ENCODE measurements around the gene SLC6A11. TPM values are rescaled to one million over a fixed set of nuclear protein-coding genes. Genes with fewer than 3 reads are reported as not detected.

Gene SLC6A11
- total RNA-seq, 1 donor from 2014 or later, result not detected

DNA sequence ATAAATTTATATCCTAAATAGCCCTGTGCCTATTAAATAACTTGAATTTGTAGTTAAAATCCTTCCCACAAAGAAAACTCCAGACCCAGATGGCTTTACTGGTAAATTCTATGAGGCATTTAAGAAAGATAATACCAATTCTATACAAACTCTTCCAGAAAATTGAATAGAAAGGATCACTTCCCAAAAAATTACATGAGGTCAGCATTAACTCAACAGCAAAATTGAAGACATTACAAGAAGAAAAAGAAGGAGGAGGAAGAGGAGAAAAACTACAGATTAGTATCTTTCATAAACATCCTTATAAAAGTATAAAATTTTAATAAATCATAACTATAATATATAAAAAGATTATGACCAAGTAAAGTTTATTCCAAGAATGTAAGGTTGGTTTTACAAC lies 29.4 kb upstream of the SLC6A11 start:
- ATAC-seq, result no peak
- no peak for DNase-seq
- intact Hi-C loops (cut with micrococcal nuclease), result no loop called here

DNA sequence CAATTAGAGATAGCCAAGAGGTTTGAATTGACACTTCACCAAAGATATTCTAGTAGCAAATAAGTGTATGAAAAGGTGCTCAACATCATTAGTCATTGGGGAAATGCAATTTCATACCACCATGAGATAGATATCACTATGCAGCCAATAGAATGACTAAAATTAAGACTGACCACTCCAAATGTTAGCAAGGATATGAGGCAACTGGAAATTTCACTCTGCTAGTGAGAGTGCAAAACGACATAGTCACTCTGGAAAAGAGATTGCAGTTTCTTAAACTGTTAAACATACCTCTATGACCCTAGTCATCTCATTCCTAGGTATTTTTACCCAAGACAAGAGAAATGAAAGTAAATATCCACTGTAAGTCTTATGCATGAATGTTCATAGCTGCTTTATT lies 27.6 kb upstream of the SLC6A11 start:
- intact Hi-C loops (cut with micrococcal nuclease), result no loop called here
- no peak for ATAC-seq
- no peak for DNase-seq

DNA sequence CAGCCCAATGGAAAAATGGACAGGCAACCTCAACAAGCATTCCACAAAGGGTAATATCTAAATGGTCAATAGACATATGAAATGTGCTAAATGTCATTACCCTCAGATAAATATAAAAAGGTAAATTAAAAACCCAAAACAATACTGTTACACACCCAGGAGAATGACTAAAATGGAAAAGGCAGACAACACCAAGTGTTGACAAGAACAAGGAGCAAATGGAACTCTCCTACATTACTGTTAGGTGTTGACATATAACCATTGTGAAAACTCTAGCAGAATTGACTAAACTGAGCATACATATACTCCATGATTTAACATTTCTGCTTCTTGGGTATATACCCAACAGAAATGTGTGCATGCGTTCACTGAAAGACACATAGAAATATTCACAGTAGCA lies 25.3 kb upstream of the SLC6A11 start:
- intact Hi-C loops (cut with micrococcal nuclease), result no loop called here
- DNase-seq (no peak), ATAC-seq (no peak)

DNA sequence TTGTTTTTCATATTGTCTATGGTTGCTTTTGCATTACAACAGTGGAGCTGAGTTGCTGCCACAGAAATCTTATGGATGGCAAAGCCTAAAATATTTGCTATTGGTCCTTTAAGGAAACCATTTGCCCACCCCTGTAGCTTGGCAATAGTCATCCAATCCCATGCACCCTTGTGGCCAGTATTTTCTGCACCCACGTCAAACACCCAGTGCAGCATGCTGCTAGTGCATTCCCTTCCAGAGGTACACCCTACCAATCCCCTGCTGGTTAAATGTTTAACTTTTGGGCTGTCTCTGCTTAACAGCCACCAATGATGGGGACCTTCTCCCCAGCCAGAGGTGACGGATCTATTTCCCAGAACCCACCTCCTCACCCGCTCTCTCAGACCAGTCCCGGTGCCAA lies 23.8 kb upstream of the SLC6A11 start:
- DNase-seq (no peak), ATAC-seq (no peak)
- intact Hi-C loops (cut with micrococcal nuclease), result no loop called here

DNA sequence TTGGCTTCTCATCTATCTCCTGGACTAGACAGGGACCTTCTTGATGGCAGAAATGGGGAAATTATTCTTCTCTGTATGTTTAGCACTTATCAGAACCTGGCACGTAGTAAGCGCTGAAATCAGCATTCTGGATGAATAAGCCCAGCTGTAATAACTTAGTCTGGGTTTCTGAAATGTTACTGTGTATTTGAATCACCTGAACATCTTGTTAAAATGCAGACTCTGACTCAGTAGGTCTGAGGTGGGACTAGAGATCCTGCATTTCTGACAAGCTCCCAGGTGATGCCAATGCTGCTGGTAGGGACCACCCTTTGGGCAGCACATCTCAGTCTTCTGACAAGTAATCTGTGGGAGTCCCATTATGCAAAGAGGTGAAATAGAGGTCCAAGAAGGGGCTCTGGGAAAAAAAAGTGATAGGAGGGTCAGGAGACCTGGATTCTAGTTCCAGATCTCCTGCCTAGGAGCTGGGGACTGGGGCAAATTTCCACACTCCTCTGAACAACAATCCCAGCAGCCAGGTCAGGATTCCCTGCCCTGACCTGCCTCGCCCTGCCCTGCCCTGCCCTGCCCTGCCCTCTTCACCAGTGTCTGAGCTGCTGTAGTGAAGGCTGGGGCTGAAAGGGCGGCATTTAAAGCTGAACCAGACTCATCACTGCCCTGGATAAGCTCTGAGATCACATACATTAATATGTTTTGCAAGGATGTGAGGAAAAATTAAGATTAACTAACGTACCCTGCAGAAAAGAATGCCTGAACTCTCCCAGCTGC lies 17.2 kb upstream of the SLC6A11 start:
- no peak for DNase-seq
- ATAC-seq, result no peak
- intact Hi-C loops (cut with micrococcal nuclease), result no loop called here

DNA sequence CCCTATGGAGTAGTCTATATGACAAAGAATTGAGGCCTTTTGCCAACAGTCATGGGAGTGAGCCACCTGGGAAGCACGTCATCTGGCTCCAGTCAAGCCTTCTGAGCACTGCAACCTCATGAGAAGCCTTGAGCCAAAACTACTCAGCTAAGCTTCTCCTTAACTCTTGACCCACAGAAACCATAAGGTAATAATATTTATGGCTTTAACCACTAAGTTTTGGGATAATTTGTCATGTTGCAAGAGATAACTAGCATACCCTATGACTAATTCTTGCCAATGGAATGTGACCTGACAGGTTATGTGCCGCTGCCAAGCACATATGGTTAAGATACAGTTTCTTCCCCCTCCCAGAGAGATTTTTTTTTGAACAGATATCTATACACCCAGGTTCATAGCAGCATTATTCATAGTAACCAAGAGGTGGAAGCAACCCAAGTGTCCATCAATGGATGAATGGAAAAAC lies 11.8 kb upstream of the SLC6A11 start:
- no peak for ATAC-seq
- intact Hi-C loops (cut with micrococcal nuclease), result no loop called here
- no peak for DNase-seq

DNA sequence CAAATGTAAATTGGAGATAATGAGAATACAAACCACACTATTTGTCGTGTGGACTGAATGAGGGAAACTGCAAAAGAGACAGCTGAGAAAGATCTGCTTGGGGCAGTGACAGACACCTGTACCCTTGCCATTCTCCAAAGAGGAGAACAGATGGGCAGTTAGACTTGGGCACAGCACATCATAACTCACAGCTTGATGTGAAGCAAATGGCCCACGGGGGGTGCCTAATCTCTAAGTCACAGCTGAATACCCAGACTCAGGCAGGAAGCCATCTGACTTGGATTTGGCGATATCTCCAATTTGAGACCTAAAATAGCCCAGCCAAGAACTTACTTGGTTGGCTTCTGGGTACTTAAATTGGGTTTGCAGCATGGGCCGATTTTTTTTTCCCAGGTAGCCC lies 10.0 kb upstream of the SLC6A11 start:
- intact Hi-C loops (cut with micrococcal nuclease), result no loop called here
- ATAC-seq (no peak), DNase-seq (no peak)

DNA sequence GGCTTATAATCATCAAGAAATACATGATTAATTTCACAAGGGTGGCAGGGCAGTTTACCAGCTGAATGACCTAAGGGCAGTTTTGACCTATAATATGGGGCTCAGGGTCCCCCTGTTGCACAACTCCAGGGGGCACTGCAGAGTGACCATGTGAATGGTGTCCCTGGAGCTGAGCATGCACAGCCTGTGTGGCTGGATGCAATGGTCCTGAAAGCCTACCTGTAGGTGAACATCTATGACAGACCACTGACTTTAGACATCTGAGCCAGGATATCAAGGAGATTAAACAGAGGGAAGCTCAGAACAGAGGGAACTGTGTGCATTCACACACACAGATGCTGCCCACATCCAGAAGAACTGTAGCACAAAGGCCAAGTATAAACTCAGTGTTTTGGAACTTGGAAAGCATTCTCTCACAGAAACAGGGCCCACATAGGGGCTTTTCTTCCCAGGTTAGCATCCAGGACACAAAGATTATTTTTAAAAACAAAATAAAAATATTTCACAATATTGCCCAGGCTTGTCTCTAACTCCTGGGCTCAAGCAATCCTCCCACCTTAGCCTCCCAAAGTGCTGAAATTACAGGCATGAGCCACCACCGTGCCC lies 7.8 kb upstream of the SLC6A11 start:
- no peak for ATAC-seq
- no peak for DNase-seq
- intact Hi-C loops (cut with micrococcal nuclease), result no loop called here

DNA sequence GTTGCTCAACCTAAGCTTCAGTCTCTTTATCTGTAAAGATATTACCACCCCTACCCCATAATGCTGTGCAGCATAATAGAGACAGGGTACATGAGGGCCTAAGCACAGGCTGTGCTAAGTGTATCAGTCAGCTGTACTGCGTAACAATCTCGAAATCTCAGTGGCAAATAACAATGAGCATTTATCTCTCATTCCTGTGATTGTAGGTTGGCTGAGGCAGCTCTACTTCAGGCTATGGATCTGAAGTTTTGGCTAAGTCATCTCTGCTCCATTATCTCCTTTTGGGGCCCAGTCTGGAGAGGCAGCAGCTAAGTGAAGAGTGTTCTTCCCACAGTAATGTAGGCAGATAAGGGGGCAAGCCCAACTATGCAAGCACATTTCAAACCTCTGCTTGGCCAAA lies 7.1 kb upstream of the SLC6A11 start:
- intact Hi-C loops (cut with micrococcal nuclease), result no loop called here
- DNase-seq (no peak), ATAC-seq (no peak)

DNA sequence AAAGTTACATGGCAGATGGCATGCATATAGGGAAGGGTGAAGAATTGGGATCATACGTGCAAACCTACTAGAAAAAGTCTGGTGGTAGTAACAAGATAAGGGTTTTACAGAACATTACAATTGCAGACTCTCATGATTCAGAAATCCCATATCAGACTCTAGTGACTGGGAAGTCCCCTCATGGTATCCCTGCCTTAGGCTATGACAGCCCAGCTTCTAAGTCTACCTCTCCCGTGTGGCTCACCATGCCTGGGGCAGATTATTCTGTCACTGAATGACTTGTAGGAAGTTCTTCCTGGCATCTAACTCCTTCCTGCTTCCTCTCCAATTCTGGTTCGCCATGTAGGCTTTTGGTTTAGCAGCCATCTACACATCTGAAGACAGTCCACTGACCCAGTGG lies 5.7 kb upstream of the SLC6A11 start:
- intact Hi-C loops (cut with micrococcal nuclease), result no loop called here
- no peak for ATAC-seq
- DNase-seq, result no peak

DNA sequence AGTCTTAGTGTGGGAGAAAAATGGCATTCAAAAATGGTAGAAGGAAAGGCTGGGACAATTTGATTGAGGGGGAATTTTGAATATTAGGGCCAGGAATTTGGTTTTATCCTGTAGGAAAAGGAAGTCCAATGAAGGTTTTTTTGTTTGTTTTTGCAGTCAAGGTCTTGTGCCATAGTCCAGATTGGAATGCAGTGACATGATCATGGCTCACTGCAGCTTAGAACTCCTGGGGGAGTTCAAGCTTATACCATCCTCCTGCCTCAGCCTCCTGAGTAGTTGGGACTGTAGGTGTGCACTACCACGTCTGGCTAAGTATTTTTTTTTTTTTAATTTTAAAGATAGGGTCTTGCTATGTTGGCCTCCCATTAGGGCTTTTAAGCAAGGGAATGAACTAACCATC lies 2.6 kb upstream of the SLC6A11 start:
- intact Hi-C loops (cut with micrococcal nuclease), result no loop called here
- ATAC-seq, result no peak
- no peak for DNase-seq

DNA sequence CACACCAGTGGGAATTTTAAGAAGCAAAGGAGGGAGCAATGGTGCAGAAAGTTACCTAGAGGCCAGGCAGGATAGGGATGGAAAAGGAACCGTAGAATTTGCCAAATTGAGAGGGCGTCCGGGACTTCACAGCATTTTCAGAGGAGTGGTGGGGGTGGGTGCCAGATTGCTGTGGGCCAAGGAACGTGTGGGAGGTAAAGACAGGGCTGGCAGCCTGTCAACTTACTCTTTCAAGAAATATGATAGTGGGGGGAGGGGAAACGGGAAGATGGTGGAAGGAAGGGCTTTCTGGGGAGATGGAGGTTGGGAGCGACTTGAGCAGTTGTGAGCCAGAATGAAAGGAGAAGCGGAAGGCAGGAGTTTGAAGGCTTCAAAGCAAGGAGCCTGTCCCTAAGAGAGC lies 1.4 kb upstream of the SLC6A11 start:
- intact Hi-C loops (cut with micrococcal nuclease), result no loop called here
- no peak for DNase-seq
- no peak for ATAC-seq

DNA sequence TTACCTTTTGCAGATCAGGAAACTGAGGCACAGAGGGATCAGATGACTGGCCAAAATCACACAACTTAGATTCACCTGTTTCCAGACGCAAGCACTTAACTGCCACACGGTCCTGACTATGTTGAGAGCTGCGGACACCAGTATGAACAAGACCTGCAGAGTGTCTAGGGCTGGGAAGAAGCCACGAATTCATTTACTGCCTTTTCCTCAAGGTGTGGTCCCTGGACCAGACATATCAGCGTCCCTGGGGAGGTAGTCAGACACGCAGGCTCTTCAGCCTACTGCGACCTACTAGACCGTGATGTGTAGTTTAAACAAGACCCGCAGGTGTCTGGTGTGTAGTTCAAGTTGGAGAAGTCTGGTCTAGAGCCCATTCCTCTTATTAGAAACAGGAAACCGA lies 541 bp upstream of the SLC6A11 start:
- no peak for ATAC-seq
- DNase-seq, result no peak
- intact Hi-C loops (cut with micrococcal nuclease), result no loop called here

DNA sequence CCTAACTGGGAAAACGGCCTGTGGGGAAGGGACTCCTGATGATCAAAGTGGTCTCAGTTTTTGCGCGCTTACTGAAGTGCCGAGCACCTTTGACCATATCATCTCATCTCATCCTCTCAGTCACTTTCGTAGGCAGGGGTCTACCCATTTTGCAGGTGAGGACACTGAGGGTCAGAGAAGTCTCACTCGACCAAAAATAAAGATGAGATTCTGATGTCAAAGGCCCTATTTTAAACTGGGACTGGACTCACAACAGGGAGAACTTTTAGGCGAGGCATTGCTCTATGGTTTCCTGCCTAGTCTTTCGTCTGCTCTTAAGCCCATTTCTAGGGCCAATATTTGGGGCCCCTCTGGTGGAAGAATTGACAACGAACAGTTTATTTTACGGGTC lies 830 bp downstream of the SLC6A11 start:
- DNase-seq (no peak), ATAC-seq (no peak)
- intact Hi-C loops (cut with micrococcal nuclease), result no loop called here

DNA sequence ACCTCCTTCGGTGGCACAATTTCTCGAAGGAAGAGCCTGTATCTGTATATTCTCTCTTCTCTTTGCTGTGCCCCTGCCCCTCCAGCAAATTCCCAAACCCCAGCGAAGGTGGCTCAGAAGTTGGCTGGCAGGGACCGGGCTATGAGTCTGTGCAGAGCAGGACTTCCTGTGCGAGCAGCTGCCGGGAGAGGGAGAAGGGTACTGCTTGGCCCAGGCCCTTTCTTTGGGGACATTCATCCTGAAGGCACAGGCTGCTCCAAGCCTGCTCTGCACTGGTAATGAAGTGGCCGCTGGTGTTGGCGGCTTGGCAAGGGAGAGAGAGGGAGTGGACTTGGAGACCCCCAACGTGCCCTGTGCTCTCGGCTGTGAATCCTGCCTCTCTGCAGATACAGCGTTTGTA lies 1.5 kb downstream of the SLC6A11 start:
- DNase-seq (no peak), ATAC-seq (no peak)
- intact Hi-C loops (cut with micrococcal nuclease), result no loop called here

DNA sequence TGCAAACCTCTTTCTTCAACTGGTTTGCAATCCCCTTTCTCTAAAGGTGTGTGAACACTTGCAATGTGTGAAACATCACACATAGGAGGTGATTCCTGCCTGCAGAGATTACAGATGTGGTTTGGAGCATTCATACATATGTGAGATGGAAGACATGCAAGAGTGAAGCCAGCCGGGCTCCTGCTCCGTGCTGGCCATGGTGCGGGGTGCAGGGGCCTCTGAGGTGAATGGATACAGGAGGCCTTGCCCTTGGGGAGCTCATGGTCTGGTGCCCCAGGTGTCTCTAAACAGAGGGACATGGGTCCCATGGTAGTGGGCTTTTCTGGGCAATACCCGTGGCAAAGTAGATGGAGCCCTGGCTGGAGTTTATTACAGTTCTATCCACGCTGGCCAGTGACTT lies 6.0 kb downstream of the SLC6A11 start:
- intact Hi-C loops (cut with micrococcal nuclease), result no loop called here
- ATAC-seq, result no peak

DNA sequence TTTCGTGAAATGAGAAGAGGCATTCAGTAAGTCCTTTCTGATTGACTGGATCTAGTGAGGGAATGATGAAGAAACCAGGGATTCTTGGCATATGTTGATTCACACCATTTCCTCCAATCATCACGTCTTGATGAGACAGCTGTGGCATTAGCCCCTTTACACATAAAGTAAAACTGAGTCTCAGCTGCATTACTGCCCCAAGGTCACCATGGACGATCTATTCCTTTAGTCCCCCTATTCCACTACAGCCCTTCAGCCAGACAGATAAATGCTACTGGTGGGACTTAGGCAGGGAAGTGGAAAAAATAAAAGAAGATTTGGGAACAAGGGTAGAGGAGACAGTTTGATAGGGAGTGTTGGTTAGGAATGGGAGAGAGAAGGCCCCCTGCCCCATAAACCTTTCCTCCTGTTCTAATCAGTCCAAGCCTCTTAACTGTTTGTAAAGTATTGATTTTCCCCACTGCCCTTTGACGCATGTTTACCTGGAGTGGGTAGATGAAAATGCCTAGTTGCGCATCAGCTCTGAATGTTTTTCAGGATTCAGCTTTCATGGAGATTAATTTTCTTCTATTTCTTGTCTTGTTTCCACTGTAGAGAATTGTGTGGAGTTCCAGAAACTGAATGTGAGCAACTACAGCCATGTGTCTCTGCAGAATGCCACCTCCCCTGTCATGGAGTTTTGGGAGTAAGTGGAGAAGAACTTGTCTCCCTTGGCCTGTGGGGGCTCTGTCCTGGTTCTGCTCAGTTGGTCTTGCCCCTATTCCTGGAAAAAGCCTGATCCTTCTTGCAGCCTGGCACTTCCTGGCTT lies 6.9 kb downstream of the SLC6A11 start:
- no peak for ATAC-seq

More for the DNA sequence above, 6.0 kb downstream of the SLC6A11 start:
- DNase-seq, result no peak

DNA sequence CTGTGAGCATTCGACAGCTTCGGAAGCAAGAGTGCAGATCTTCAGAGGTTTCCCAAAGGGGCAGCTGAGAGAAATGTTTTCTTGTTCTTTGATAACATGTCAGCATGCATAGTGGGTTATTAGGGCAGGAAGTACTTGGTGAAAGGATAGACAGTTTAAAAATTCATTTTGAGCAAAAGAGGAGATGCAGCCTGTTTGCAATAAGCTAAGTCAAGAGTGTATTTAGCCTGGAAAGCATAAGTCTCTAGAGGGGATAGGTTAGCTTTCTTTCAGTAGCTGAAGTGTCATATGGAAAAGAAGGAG lies 7.4 kb downstream of the SLC6A11 start:
- no peak for ATAC-seq
- DNase-seq, result no peak
- intact Hi-C loops (cut with micrococcal nuclease), result no loop called here

More for the DNA sequence above, 6.9 kb downstream of the SLC6A11 start:
- DNase-seq, result no peak
- intact Hi-C loops (cut with micrococcal nuclease), result no loop called here

DNA sequence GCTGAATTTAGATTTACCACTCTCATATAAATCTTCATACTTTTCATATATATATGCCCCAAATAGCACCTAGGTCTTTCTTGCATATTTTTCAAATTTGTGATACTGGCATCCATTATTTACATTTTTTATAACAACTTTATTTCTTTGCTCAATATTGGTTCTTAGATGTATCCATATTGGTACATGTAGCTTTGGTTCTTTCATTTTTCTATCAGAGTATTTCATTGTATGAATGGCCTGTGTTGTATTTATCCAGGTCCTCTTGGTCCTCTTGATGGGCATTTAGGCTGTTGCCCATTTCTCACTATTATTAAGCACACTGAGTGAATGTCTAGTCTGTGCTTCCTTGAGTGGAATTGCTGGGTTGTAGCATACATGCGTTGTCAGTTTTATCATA lies 8.4 kb downstream of the SLC6A11 start:
- intact Hi-C loops (cut with micrococcal nuclease), result no loop called here
- ATAC-seq (no peak), DNase-seq (no peak)

DNA sequence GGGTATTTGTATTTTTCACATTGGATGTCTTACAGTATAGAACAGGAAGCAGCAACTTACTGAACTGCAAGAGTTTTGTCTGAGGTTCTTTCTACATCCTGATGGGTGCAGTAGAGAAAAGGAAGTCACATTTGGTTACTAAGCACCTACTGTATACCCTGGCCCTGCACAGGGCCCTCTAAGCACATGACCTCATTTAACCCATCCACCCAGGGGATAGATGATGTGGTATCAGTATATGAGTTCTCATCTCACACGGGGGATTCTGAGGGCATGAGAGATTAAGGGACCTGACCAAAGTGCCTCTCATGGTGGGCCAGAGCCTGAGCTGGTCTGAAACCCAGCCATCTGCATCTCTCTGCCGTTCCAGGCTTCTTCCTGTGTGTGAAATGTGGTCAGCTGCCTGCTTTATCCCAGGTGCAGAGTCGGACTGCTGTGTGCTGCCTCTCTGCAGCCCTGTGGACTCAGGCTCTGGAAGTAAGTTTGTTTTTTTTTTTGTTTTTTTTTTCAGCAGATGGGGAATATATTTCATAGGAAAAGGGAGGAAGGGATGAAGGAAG lies 17.9 kb downstream of the SLC6A11 start:
- intact Hi-C loops (cut with micrococcal nuclease), result no loop called here
- ATAC-seq (no peak), DNase-seq (no peak)
